GM11168 (cell line): ENCODE measurements around the gene CLCNKB.

Source experiments
- in situ Hi-C: fragments of 300-500 bp; cut with MboI; formaldehyde crosslinking; loops from one replicate; pipeline ENCODE4 v1.12.0; 2022; ENCODE audit warnings: low sequenced_read_pairs; ENCODE audit not compliant: unreplicated experiment

The CLCNKB gene

DNA sequence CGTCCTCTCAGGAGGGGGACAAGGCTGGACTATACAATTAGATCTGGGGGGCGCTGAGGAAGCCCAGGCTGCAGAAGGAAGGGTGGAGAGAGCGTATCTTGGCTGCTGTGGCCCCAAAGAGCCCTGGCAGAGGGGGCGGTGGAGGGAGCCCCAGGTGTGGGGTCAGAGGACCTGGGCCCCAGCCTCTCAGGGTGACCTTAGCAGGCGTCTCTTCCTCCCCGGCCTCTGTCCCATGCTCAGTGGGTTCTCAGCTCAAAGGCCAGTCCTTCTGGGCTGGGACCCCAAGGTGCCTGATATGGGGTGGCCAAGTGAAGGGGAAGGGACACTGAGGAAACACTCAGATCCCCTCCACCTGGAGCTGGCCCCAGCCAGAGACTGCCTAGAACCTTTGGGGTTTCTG is 28.0 kb downstream of the CLCNKB start:
- in situ Hi-C loops = no loop called here

DNA sequence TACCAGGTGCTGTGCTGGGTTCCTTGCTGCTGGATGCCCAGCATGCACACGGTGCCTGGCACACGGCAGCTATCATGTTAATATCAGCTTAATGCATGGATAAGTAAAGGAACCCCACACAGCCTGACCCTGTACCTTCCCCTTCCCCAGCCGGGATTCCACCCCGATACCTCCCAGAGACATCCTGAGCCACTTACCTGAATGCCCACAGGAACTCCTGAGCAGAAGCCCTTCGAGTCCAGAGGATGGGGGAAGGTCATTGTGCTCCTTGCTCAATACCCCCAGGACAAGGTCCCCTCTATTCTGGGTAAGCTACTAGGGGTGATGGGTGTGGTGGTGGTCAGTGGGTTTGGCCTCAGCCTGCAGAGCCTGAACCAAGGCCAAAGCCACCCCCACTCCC is 28.5 kb downstream of the CLCNKB start:
- in situ Hi-C loops = no loop called here

DNA sequence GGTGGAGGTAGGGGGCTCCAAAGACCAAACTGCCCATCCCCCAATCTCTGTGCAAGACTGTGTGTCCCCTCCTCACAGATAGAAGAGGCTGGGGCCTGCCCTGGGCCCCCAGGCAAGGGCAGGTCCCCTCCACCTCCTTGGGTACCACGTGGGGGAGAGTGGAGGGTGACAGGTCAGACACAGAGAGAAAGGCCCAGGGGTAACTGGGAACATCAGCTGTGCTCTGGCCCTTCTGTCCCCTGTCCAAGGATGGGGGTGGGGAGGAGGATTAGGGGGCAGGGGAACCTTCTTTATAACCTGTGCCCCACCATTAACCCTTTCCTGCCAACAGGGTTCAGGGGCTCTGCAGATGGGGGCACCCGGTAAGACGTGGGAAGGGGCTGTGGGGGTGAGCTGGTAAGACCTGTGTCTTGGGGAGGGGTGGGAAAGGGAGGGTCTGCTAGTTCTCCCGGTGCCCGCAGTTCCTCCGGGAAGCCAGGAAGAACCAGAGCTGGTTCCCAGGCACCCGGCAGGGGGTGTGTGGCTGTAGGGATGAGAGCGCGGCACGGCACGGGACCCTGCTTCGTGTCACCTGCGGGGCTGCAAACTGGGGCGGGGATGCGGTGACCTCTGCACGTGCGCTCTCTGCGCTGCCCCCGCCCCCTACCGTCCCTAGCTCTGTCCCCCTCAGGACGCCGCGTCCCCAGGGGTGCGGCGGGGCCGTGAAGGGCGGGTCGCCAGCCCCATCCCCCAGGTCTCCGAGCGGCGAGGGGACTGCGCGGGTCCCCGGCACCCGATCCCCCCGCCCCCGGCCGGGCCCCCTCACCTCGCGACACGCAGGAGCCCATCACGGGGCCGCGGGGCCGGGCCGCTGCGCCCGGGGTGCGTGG is 29.3 kb downstream of the CLCNKB start:
- in situ Hi-C loops = no loop called here

DNA sequence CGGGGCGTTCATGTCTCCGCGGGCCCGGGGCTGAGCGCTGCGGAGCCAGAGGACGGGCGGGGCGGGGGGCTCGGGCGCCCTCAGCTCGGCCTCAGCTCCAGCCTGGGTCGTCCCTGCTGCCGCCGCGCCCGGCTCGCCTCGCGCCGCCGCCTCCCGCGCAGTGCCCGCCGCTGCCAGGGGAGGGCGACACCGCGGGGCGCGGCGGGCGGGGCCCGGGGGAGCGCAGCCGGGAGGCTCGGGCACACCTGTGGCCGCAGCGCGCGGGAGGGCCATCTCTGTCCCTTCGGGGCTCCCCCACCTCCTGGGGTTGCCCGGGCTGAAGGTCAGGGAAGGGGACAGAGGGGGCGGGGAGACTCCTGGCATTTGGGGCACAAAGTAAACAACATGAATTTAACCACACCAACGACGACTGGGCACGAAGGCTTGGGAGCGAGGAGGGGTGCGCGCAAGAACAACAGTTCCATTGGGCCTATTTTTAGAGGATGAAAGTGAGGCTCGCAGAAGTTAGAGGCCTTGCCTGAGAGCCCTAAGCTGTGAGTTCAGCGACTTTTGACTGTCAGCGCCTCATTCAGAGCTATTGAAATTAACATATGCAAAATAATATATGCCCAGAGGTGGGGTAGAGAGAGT is 30.0 kb downstream of the CLCNKB start, which contains the start of gene FAM131C:
Gene FAM131C (minus strand): TSS at position 162 of the 630 bp plus-strand sequence. CDS start 209 bp downstream, outside the sequence.
- in situ Hi-C loops = no loop called here

DNA sequence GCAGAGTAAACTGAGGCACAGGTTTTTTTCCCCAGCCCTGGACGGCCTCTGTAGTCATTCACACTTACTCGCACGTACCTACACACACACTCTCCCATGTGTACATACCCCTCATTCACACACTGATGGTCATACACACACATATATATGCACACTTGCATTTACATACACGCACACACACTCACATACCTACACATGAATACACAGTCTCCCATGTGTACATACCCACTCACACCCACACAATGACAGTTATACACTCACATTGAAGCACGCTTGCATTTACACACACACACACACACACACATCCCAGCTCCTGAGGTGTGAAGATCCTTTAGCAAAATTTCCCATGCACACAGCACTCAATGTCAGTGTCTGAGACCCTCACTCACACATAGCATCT is 30.6 kb downstream of the CLCNKB start:
- in situ Hi-C loops = no loop called here

DNA sequence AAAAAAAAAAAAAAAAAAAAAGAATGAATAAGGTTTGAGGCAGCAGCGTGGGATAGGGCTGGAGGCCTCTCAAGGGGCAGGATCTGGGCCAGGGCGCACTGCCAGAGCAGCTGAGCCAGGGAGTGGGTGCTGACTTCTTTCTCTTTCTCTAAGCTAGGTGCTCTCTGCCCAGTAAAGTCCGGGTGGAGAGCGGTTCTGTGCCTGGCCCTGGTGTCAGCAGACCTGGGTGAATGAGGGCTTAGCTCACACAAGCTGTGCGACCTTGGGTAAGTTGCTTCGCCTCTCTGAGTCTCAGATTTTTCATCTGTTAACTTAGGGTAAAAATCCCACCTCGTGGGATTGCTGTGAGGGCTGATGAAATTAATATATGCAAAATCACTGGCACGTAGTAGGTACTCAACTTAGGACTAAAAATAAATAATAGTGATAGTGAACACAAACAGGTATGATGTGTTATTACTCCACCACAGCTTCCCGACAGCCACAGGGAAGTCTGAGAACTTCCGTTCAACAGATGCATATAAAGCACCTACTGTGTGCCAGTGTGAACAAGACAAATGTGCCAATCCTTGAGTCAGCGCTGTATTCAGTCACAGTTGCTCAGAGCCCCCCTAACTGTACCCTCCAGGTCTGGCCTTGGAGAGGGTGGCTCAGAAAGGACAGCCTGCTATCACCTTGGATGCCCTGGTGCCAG is 31.9 kb downstream of the CLCNKB start:
- in situ Hi-C loops = loop anchor here (25.0 kb wide), 1 partner anchor 287 kb away; the partner anchor contains the start of genes FBXO42 and SZRD1

DNA sequence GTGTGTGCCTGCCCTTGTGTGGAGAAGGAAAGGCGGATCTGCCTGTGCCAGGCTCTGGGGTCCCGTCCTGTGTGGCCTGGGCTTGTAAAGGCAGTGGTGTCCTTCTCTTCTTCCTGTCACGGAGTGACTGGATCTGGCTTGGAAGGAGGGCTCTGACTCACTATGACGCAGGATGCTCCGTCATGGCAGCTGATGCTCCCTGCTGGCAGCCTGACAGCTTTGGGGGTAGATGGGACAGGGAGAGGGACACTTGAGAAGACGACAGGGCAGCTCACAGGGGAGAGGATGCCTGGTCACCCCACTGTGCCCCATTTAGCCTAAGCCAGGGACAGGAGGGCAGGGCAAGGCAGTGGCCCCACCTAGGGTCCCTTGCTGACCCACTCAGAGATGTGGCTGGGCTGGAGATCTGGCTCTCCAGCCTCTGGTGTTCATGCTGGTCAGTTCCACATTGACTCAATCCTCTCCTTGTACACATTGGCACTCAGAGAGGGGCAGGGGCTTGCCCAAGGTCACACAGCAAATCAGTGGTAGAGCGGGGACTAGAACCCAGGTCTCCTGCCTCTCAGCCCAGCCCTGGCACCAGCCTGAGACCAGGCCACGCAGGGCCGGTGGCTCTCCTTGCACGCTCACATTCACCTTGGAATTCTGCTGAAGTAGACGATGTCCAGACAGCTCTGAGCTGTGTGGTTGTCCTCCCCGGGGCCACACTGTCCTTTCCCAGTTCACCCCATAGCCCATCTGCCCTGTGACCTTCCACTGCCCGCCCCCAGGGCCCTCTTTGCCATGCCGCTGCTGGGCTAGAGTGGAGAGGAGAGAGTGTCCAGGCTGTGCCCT is 32.7 kb downstream of the CLCNKB start:
- in situ Hi-C loops = loop anchor here (25.0 kb wide), 1 partner anchor 286 kb away; the partner anchor contains the start of genes FBXO42 and SZRD1

DNA sequence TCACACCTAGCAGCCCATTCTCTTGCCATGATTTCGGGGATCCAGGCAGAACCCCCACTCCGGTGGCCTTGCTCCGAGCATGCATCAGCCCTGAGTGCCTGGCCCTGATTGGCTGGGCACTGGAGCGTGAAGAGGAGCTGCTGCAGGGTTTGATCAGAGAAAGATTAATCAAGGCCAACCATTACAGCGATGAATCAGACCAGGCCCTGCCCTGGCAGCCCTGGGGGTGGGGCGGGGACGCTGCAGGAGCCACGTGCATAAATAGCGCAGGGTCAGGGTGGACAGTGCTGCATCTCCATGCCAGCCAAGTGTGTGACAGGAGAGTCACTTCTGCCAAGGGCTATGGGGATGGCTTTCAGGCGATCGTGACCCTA is 33.3 kb downstream of the CLCNKB start:
- in situ Hi-C loops = loop anchor here (25.0 kb wide), 1 partner anchor 285 kb away; the partner anchor contains the start of genes FBXO42 and SZRD1

DNA sequence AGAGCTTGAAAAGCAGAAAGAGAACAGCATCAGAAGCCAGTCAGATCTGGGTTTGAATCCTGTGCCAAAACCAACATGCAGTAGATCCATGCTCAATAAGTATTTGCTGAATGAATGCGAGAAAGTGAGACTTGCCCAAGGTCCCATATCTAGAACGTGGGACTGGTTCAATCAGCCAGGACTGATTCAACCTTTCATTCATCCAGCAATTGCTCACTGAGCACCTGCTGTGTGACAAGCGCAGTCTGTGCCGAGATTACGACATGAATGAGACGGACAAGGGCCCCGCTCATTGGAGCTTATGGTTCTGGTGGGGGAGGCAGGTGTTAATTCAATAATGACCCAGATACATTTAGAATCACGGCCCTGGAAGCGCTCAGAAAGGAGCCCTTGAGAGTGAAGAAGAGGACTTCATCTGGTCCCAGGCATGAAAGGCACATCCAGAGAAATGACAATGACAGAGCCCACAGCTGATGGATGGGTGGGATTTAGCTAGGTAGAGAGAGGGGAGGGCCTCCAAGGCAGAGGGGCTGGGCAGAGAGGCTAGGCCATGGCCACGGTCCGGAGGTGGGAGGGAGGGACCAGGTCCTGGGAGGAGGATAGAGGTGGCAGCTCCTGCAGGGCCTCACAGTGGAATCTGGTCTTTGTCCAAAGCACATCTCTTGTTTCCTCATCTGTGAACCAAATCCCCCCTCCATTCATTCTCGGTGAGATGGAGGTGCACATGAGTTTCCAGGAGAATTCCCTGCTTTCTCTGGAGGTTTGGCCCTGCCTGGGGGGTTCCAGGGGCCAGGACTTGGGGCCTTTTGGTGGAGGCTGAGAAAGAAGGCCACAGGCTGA is 34.0 kb downstream of the CLCNKB start:
- in situ Hi-C loops = loop anchor here (25.0 kb wide), 1 partner anchor 285 kb away; the partner anchor contains the start of genes FBXO42 and SZRD1

DNA sequence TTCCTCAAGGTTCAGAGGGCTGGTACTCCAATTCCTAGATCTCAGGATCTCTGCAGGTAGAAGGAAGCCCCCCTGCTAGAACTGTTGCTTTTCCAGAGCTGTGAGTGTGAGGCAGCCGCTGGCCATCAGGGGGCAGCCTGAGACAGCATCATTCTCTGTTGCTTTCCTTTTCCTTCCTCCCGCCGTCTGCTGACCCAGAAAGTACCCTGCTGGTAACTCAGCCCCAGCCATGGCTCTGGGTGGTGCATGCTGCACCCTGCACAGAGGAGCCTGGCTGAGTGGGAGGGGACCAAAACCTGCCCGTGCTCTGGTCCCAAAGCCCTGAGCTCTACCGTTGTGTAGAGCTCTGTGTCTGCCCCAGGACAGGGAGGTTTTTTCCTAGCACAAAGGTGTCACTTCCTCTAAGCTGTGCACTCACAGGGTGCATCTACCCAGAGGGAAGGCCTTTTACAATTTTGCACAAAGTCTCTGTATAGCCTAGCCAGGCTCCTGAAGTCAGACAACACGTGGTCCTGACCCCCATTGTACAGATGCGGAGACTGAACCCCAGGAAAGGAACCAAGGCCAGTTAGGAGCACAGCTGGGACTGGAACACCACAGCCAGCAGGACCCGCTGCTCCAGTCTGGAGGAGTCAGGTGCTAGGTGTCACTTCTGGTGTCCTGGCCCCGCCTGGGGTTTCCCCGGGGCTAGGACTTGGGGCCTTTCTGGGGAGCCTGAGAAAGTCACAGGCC is 35.5 kb downstream of the CLCNKB start:
- in situ Hi-C loops = loop anchor here (25.0 kb wide), 1 partner anchor 283 kb away; the partner anchor contains the start of genes FBXO42 and SZRD1

DNA sequence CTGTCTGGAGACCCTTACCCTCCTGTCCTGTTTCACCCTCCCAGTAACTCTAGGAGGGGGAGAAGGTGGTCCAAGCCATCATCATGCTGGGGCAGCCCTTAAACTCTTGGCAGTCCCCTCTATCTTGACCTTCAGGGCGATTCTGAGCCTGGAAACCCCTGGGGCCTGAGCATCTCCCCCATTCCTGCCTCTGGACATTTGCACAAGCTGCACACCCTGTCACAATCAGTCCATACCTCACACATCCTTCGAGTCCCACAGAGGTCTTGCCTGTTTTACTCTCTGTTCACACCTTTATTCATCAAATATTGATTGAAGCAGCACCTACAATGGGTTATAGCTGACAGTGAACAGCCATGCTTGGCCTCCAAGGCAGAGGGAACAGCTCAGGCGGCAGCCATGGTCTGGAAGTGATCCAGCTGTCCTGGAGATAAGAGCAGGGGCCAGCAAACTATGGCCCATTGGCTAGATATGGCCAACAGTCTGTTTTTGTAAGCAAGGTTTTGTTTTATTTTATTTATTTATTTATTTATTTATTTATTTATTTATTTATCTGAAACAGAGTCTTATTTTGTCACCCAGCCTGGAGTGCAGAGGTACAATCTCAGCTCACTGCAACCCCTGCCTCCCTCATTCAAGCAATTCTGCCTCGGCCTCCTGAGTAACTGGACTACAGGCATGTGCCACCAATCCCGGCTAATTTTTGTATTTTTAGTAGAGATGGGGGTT is 37.0 kb downstream of the CLCNKB start:
- in situ Hi-C loops = loop anchor here (5.0 to 25.0 kb wide), 2 partner anchors 117 to 282 kb away; partner anchors contain the start of genes FBXO42 and SZRD1

DNA sequence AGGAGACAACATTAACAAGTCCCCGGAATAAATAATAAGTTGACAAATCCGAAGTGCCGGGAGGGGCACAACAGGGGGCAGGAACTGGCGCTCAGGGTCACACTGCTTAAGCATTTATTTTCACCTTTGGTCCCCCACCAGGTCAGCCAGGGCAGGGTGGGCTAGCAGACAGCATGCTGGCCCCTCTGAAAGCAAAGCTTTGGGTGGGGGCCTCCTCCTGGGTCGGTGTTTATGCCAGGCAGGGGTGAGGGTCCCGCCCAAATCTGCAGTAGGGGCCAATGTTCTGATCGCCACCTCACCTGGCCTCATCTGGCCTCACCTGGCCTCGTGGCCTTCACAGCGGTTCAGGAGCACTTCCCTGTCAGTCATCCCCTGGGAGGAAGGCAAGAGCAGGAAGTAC is 38.1 kb downstream of the CLCNKB start:
- in situ Hi-C loops = loop anchor here (5.0 to 25.0 kb wide), 2 partner anchors 116 to 281 kb away; partner anchors contain the start of genes FBXO42 and SZRD1

DNA sequence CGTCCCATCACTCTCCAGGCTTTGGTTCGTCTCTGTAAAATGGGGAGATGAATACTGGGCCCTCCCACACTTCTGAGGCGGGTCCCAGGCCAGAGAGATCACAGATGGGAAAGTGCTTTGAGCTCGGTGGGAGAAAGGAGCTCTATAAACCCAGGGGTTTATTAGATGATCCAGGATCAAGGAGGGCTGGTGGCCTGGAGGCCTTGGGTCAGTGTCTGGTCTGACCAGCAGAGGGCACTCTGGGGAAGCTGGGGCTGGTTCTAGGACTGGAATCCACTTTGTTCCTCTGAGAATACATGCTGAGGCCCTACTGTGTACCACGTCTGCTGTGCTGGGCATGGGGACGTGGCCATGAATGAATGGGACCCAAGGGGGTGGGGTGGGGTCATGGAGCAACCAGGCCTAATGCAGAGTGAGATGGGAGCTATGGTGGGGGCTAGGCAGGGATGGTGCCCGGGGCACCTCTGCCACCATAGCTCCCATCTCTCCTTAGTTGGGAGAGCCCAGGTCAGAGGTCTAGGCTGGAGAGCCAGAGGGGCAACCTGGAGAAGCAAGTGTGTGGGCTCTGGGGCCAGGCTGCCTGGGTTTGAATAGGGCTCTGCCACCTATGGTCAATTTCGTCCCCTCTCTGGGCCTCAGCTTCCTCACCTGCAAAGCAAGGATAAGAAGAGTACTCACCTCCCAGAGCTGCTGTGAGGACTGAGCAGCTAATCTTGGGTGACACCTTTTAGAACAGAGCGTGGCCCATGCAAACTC is 38.9 kb downstream of the CLCNKB start:
- in situ Hi-C loops = loop anchor here (5.0 to 25.0 kb wide), 2 partner anchors 115 to 280 kb away; partner anchors contain the start of genes FBXO42 and SZRD1

DNA sequence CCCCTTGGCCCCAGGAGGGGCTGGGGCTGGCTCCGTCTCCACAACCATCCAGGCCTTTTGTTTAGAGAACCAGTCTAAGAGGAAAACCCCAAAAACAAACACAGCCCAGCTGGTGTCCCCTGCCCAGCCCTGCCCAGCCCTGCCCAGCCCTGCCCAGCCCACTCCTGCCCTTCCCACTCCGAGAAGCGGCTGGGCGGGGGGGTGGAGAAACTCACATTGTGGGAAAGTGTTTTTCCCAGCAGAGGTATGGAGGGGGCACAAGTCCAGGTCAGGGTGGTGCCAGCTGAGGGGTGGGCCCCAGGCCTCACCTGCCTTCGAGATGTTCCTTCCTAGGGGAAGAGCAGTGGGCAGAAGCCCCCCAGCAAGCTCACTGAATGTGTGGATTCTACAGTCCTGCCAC is 39.9 kb downstream of the CLCNKB start:
- in situ Hi-C loops = loop anchor here (5.0 to 25.0 kb wide), 2 partner anchors 114 to 279 kb away; partner anchors contain the start of genes FBXO42 and SZRD1

DNA sequence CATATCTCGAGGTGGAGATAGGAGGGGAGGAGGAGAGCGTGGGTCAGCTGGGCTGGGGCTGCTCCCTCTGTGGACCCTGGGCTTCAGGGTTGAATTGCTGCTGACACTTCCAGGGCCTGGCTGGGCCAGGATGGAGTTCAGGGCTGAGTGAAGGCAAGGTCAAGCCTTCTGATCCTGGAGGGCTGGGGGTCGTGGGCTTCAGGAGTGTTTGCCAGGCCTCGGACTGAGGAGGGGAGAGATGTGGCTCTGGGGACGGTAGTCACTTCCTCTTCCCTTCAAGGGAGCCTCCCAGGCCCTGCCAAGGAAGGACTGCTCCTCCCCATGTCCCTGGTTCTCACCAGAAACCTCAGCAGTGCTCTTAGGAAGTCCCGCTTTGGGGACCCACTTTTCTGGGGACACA is 41.9 kb downstream of the CLCNKB start:
- in situ Hi-C loops = loop anchor here (25.0 kb wide), 1 partner anchor 277 kb away; the partner anchor contains the start of genes FBXO42 and SZRD1

DNA sequence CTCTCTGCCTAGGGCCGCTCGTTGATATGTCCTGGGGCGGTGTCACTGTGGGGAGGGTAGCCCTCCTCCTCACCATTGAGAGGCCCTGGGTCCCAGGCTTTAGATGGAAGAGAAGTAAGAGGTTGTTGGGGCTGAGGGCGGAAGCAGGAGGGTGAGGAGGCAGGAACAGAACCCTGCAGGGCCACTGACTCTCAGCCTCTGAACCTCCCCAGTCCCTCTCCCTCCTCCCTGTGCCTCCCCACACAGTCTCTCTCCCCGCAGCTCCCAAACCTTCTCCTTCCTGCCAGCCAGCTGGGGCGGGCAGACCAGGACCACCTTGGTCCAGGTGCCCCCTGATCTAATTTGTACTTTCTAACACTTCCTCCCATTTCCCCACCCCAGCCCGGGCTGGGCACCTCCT is 44.2 kb downstream of the CLCNKB start:
- in situ Hi-C loops = loop anchor here (25.0 kb wide), 1 partner anchor 275 kb away; the partner anchor contains the start of genes FBXO42 and SZRD1
